HUES6 (cell line): ENCODE data around the gene TAC4.
A peak's percentile ranks its signal among the peaks of the same experiment; 100 is the strongest.

Source experiments
- H3K27ac ChIP-seq: 2 replicates; pipeline ENCODE4 v1.7.0; 2013; ENCODE audit warnings: low read depth, mild to moderate bottlenecking, low read length, inconsistent platforms
- H3K27me3 ChIP-seq: 2 replicates; pipeline ENCODE4 v1.6.1; 2013; ENCODE audit warnings: low read length; ENCODE audit not compliant: control insufficient read depth, insufficient read depth
- H3K36me3 ChIP-seq: 2 replicates; pipeline ENCODE4 v1.6.1; 2013; ENCODE audit warnings: low read length; ENCODE audit not compliant: control insufficient read depth, insufficient read depth
- H3K4me1 ChIP-seq: 2 replicates; pipeline ENCODE4 v1.6.1; 2013; ENCODE audit warnings: low read length; ENCODE audit not compliant: control insufficient read depth, insufficient read depth
- H3K4me3 ChIP-seq: 2 replicates; pipeline ENCODE4 v1.5.1; 2013; ENCODE audit warnings: low read depth, low read length
- H3K9ac ChIP-seq: one replicate; pipeline ENCODE4 v1.6.1; 2013; ENCODE audit warnings: mild to moderate bottlenecking, low read length
- H3K9me3 ChIP-seq: 2 replicates; pipeline ENCODE4 v1.6.1; 2013; ENCODE audit warnings: low read depth, low read length; ENCODE audit not compliant: control insufficient read depth, insufficient read depth

The TAC4 gene, protein sequence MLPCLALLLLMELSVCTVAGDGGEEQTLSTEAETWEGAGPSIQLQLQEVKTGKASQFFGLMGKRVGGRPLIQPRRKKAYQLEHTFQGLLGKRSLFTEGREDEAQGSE

DNA sequence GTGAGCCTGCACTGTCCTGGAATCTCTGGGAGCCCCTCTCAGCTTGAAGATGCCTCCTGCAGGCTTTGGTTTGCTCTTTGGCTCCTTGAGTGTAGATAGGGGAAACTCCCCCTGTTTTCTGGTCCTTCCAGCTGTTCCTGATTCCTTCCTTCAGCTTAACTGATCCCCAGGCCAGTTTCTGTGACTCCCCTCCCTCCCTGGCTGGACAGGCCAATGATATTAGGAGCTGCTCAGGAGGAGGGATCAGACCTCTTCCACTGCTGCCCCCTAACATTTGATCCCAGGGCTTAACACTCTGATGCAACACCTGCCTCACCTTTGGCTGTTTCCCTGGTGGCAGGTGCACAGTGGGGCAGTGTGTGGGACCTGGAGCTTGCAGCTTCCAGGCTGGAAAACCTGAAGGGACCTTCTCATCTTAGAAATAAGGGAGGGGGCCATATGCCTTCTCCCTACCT, at the start of gene TAC4:
TAC4 (minus strand) TSS at position 51 of the 455 bp plus-strand sequence. CDS start 52 bp downstream, outside the sequence.
- Histone ChIP-seq H3K4me1 (peaks cover 15% of the 10 kb centered on the region), H3K9me3 (no peaks in the 10 kb centered on the region), H3K27ac (no peak within 1 kb of the TSS), H3K4me3 (no peak within 1 kb of the TSS), H3K27me3 (peaks cover 33% of the 10 kb centered on the region), H3K9ac (no peak within 1 kb of the TSS), H3K36me3 (peaks cover 4% of the 10 kb centered on the region; the same call in 1 of the 2 replicates)

- Histone ChIP-seq H3K36me3 (no peaks in the 10 kb centered on the region), H3K9ac (no peak overlapping the region), H3K27me3 (peaks cover 57% of the 10 kb centered on the region), H3K4me1 (peaks cover 11% of the 10 kb centered on the region; the same call in 1 of the 2 replicates), H3K9me3 (no peaks in the 10 kb centered on the region), H3K27ac (no peak overlapping the region), H3K4me3 (no peak overlapping the region)
Observed at GRCh38 chr17:49896860-49897259, 49.0 kb upstream of the TAC4 start.

DNA sequence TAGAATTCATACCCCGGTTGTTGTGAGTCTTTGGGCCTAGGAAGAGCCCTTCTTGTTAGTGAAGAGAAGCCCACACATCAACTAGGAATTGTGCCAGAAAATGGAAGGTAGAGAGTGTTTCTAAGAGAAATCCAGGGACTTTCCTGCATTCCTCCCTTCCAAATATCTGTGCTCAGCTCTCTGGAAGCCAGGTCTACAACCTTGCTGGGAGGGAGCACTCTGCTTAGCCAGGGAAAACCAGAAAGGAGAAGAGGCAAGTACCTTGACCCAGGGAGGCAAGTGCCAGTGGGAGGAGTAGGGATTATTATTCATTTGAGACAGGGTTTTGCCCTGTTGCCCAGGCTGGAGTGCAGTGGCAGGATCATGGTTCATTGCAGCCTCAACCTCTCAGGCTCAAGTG, 48.4 kb upstream of the TAC4 start:
- H3K27ac ChIP-seq, result no peak overlapping the region
- peaks cover 58% of the 10 kb centered on the region for H3K27me3 ChIP-seq
- H3K36me3 ChIP-seq, result no peaks in the 10 kb centered on the region
- H3K4me3 ChIP-seq, result no peak overlapping the region
- no peak overlapping the region for H3K9ac ChIP-seq
- H3K9me3 ChIP-seq, result no peaks in the 10 kb centered on the region
- H3K4me1 ChIP-seq, result peaks cover 7% of the 10 kb centered on the region; the same call in 1 of the 2 replicates

- no peak overlapping the region for H3K9ac ChIP-seq
- H3K4me3 ChIP-seq, result no peak overlapping the region
- no peaks in the 10 kb centered on the region for H3K9me3 ChIP-seq
- no peaks in the 10 kb centered on the region for H3K36me3 ChIP-seq
- no peak overlapping the region for H3K27ac ChIP-seq
- H3K4me1 ChIP-seq, result 0 out of 2 replicates have a peak, but pooled peaks cover 11% of the 10 kb centered on the region
- peaks cover 58% of the 10 kb centered on the region for H3K27me3 ChIP-seq
Observed at GRCh38 chr17:49895812-49896211, 47.9 kb upstream of the TAC4 start.

DNA sequence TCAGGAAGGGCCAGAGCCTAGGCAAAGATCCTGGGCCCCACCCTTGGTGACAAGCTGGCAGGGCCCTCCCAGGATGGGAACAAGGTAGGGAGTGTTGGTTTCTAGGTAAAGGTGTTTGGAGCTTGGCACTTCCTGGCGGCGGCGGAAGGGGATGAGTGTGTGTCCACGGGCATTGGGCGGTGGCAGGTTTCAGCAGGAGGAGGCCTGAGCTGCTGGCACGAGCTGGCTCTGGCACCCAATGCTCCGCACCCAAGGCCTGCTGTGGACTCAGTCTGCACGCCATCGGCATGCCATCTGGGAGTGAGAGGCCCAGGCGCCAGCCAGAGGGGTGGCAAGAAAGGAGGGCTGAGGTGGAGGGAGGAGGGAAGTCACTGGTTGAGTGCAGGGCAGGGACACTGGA, 46.9 kb upstream of the TAC4 start:
- H3K4me1 ChIP-seq, result peaks cover 16% of the 10 kb centered on the region
- H3K36me3 ChIP-seq, result no peaks in the 10 kb centered on the region
- H3K27me3 ChIP-seq, result peaks cover 67% of the 10 kb centered on the region
- H3K9me3 ChIP-seq, result no peaks in the 10 kb centered on the region
- no peak overlapping the region for H3K9ac ChIP-seq
- no peak overlapping the region for H3K27ac ChIP-seq
- H3K4me3 ChIP-seq, result no peak overlapping the region

- Histone ChIP-seq H3K9ac (no peak overlapping the region), H3K27ac (no peak overlapping the region), H3K9me3 (no peaks in the 10 kb centered on the region), H3K4me1 (peaks cover 22% of the 10 kb centered on the region), H3K27me3 (peaks cover 58% of the 10 kb centered on the region), H3K36me3 (no peaks in the 10 kb centered on the region), H3K4me3 (no peak overlapping the region)
Observed at GRCh38 chr17:49891694-49892389, 44.0 kb upstream of the TAC4 start.

GRCh38 chr17:49891271-49891670, 43.4 kb upstream of the TAC4 start:
- no peak overlapping the region for H3K9ac ChIP-seq
- H3K4me3 ChIP-seq, result peak overlapping the region; percentile 30; the same call in 1 of the 2 replicates
- H3K9me3 ChIP-seq, result no peaks in the 10 kb centered on the region
- peaks cover 58% of the 10 kb centered on the region for H3K27me3 ChIP-seq
- H3K36me3 ChIP-seq, result no peaks in the 10 kb centered on the region
- peaks cover 22% of the 10 kb centered on the region for H3K4me1 ChIP-seq
- H3K27ac ChIP-seq, result no peak overlapping the region

GRCh38 chr17:49890852-49891251, 43.0 kb upstream of the TAC4 start:
- H3K36me3 ChIP-seq, result no peaks in the 10 kb centered on the region
- H3K4me1 ChIP-seq, result peaks cover 22% of the 10 kb centered on the region
- no peaks in the 10 kb centered on the region for H3K9me3 ChIP-seq
- no peak overlapping the region for H3K9ac ChIP-seq
- no peak overlapping the region for H3K27ac ChIP-seq
- H3K4me3 ChIP-seq, result peak overlapping the region; percentile 30; the same call in 1 of the 2 replicates
- peaks cover 54% of the 10 kb centered on the region for H3K27me3 ChIP-seq

DNA sequence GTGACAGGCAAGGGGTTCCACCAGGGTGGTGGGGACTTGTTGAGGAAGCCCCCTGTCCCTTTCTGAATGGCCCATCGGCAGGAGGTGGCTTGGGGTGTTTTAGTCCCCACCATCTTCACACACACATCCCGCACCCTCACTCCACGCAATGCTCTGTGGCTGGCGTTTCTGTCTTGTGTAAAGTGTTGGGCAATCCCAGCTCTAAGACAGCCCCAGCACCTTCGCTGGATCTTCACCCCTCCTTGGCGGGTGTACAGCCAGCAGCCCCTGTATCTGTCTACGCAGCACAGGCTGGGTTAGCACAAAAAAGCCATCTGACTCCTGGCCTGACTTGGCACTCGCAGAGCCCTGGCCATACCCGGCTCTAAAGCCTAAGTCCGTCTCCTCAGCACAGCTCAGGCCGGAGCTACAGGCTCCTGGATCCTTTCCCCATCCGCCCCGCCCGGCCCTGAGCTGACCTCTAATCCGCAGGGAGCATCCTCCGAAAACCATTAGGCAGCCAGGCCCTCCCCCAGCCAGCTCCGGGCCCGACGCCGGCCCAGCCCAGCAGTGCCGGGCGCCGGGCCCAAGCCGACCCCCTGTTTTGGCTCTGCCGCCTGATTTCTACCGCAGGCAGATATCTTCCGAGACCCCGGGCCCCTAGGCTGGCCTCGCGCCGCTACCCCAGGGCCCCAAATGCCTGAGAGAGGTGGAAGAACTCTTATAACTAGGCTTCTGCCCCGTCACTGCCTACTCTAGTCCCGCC, 42.4 kb upstream of the TAC4 start:
- H3K9me3 ChIP-seq, result no peaks in the 10 kb centered on the region
- no peak overlapping the region for H3K27ac ChIP-seq
- H3K36me3 ChIP-seq, result no peaks in the 10 kb centered on the region
- peaks cover 49% of the 10 kb centered on the region for H3K27me3 ChIP-seq
- no peak overlapping the region for H3K4me3 ChIP-seq
- H3K4me1 ChIP-seq, result peaks cover 22% of the 10 kb centered on the region
- H3K9ac ChIP-seq, result no peak overlapping the region

GRCh38 chr17:49889500-49889899, 41.6 kb upstream of the TAC4 start:
- peaks cover 41% of the 10 kb centered on the region for H3K27me3 ChIP-seq
- H3K4me1 ChIP-seq, result peaks cover 22% of the 10 kb centered on the region
- H3K4me3 ChIP-seq, result no peak overlapping the region
- H3K27ac ChIP-seq, result no peak overlapping the region
- H3K36me3 ChIP-seq, result no peaks in the 10 kb centered on the region
- H3K9me3 ChIP-seq, result no peaks in the 10 kb centered on the region
- no peak overlapping the region for H3K9ac ChIP-seq
